SK-MEL-5 (cell line): ENCODE data around the gene UBE2Q1. TPM values are rescaled to one million over a fixed set of nuclear protein-coding genes. Genes with fewer than 3 reads are reported as not detected.

Source experiments
- total RNA-seq: library from RNA; depleted of rRNA; stranded (reverse); fragments of >200 nt; shearing (Covaris generic); gene quantifications from 2 replicates; pipeline ENCODE4 v1.2.3, GENCODE V29; 2014; rRNA removed

UBE2Q1 gene
- total RNA-seq, 1 experiment from 2014 or later: 147 TPM

Other genes with a start within 250 kb of the UBE2Q1 start
- not detected in 2 replicates for gene AQP10, start 237.6 kb downstream of the UBE2Q1 start, total RNA-seq
- gene ATP8B2, start 233.1 kb downstream of the UBE2Q1 start, total RNA-seq: 79.2 and 93.6 TPM in 2 replicates
- 423 and 449 TPM in 2 replicates for gene IL6R, start 153.3 kb downstream of the UBE2Q1 start, total RNA-seq
- gene TDRD10, start 56.4 kb downstream of the UBE2Q1 start, total RNA-seq: not detected in 2 replicates
- gene SHE, start 56.2 kb downstream of the UBE2Q1 start, total RNA-seq: 0.03 and 0.11 TPM in 2 replicates
- gene CHRNB2, start 9.1 kb upstream of the UBE2Q1 start, total RNA-seq: 0.82 and 1.5 TPM in 2 replicates
- gene ADAR, start 49.5 kb upstream of the UBE2Q1 start, total RNA-seq: 184 TPM in 2 replicates